ACC112 (cell line): Measurements from ENCODE around the gene WASHC2A.
A peak's percentile ranks its signal among the peaks of the same experiment; 100 is the strongest.
"Not testable (repeated sequence)": the region's sequence is repeated elsewhere in the genome, so short reads cannot be mapped to it uniquely, and the experiment has no call there.

Source experiments
- H2AFZ ChIP-seq: fragments of 200-600 bp; sonication (generic); one replicate; pipeline ENCODE4 v1.6.0; 2017; ENCODE audit warnings: antibody characterized with exemption, low read length; ENCODE audit not compliant: unreplicated experiment
- H3K27ac ChIP-seq: fragments of 200-600 bp; sonication (generic); 2 replicates; pipeline ENCODE4 v1.5.1; 2014; ENCODE audit warnings: low read depth, mild to moderate bottlenecking, antibody characterized with exemption, low read length, moderate library complexity
- H3K27me3 ChIP-seq: fragments of 200-600 bp; sonication (generic); 2 replicates; pipeline ENCODE4 v1.6.1; 2014; ENCODE audit warnings: mild to moderate bottlenecking, antibody characterized with exemption, low read length, moderate library complexity, mixed read lengths; ENCODE audit not compliant: insufficient read depth
- H3K36me3 ChIP-seq: fragments of 200-600 bp; sonication (generic); 2 replicates; pipeline ENCODE4 v1.6.1; 2016; ENCODE audit warnings: mild to moderate bottlenecking, antibody characterized with exemption, low read length, moderate library complexity, mixed read lengths; ENCODE audit not compliant: insufficient read depth
- H3K4me1 ChIP-seq: fragments of 200-600 bp; sonication (generic); one replicate; pipeline ENCODE4 v1.6.1; 2016; ENCODE audit warnings: low read length, mixed read lengths; ENCODE audit not compliant: insufficient read depth, unreplicated experiment, control insufficient read depth
- H3K4me3 ChIP-seq: fragments of 200-600 bp; sonication (generic); 2 replicates; pipeline ENCODE4 v1.5.1; 2014; ENCODE audit warnings: mild to moderate bottlenecking, low read depth, low read length
- H3K79me2 ChIP-seq: fragments of 200-600 bp; sonication (generic); one replicate; pipeline ENCODE4 v1.6.0; 2016; ENCODE audit warnings: low read length; ENCODE audit not compliant: control insufficient read depth, unreplicated experiment, insufficient read depth

The WASHC2A gene, protein sequence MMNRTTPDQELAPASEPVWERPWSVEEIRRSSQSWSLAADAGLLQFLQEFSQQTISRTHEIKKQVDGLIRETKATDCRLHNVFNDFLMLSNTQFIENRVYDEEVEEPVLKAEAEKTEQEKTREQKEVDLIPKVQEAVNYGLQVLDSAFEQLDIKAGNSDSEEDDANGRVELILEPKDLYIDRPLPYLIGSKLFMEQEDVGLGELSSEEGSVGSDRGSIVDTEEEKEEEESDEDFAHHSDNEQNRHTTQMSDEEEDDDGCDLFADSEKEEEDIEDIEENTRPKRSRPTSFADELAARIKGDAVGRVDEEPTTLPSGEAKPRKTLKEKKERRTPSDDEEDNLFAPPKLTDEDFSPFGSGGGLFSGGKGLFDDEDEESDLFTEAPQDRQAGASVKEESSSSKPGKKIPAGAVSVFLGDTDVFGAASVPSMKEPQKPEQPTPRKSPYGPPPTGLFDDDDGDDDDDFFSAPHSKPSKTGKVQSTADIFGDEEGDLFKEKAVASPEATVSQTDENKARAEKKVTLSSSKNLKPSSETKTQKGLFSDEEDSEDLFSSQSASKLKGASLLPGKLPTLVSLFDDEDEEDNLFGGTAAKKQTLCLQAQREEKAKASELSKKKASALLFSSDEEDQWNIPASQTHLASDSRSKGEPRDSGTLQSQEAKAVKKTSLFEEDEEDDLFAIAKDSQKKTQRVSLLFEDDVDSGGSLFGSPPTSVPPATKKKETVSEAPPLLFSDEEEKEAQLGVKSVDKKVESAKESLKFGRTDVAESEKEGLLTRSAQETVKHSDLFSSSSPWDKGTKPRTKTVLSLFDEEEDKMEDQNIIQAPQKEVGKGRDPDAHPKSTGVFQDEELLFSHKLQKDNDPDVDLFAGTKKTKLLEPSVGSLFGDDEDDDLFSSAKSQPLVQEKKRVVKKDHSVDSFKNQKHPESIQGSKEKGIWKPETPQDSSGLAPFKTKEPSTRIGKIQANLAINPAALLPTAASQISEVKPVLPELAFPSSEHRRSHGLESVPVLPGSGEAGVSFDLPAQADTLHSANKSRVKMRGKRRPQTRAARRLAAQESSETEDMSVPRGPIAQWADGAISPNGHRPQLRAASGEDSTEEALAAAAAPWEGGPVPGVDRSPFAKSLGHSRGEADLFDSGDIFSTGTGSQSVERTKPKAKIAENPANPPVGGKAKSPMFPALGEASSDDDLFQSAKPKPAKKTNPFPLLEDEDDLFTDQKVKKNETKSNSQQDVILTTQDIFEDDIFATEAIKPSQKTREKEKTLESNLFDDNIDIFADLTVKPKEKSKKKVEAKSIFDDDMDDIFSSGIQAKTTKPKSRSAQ (N-terminal part only)

DNA sequence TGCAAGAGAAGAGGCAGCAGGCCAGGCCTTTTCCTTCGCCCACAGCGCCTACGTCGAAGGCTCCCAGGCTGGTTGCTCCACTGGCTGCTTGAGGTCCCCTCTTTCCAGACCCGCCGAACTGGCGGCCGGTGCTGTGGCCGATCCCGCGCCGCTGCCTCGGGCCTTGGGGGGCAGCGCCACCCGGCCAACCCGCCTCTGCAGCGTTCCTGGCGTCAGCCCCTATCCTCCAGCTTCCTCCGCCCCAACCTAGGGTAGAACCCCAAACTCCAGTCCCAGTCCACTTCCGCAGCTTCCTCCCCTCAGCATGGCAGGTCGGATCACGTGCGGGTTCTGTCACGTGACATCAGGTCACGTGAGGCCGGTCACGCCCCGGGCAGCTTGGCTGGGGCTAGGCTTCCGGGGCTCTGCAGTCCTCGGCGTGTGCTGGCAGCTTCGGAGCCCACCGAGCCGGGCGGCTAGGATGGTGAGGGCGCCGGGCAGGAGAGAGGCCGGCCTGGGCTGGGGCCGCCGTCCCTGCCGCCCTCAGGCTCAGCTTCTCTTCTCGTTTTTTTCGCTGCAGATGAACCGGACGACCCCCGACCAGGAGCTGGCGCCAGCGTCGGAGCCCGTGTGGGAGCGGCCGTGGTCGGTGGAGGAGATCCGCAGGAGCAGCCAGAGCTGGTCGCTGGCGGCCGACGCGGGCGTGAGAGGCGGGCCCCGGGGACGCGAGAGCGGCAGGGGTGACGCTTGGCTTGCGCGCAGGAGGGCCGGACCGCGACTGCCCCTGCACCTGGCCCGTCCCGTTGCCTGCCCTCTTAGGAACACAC lies at the start of gene WASHC2A:
Gene WASHC2A (plus strand): TSS at position 409 of the 806 bp plus-strand sequence. CDS start 52 bp downstream, at position 461.
- H3K79me2 ChIP-seq, H3K36me3 ChIP-seq, H2AFZ ChIP-seq, H3K27me3 ChIP-seq, H3K4me1 ChIP-seq, H3K27ac ChIP-seq: not testable (repeated sequence)
- H3K4me3 ChIP-seq: peak within 1 kb of the TSS; percentile 74

DNA sequence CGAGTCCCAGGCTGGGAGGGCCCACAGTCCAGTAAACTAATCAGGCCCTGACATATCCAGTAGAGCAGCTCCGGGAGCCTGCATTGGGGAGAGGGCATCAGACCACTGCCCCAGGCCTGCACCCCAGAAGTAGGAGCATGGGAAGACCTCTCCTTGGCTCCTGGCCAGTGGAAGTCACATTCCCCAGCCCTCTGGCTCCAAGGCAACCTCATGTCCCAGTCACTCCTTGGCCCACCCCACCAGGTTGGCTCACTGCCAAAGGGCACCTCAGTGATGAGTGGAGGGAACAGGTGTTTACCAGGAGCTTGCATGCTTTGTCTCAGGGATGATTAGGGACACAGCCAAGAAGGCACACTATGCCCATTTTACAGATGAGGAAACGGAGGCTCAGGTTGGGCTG lies 48.5 kb upstream of the WASHC2A start:
- H3K36me3 ChIP-seq, H3K4me3 ChIP-seq, H3K79me2 ChIP-seq, H3K27ac ChIP-seq, H3K4me1 ChIP-seq, H3K27me3 ChIP-seq, H2AFZ ChIP-seq: not testable (repeated sequence)

- not testable (repeated sequence) for H3K27ac ChIP-seq, H3K4me1 ChIP-seq, H2AFZ ChIP-seq, H3K36me3 ChIP-seq, H3K79me2 ChIP-seq, H3K4me3 ChIP-seq
- peaks cover 11% of the 10 kb centered on the region for H3K27me3 ChIP-seq
Measured at GRCh38 chr10:50020451-50021024, 47.2 kb upstream of the WASHC2A start.

DNA sequence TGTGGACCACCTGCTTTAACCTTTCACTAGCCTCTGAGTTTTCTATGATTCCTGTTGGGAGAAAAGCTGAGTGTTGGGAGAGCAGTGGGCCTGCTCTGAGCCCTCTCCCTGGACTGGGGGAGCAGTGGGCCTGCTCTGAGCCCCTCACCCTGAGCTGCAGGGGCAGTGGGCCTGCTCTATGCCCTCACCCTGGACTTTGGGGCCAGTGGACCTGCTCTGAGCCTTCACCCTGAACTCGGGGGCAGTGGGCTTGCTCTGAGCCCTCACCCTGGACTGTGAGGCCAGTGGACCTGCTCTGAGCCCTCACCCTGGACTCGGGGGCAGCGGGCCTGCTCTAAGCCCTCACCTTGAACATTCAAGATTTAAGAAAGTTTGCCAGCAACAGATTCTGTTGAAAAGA lies 46.1 kb upstream of the WASHC2A start:
- no peaks in the 10 kb centered on the region for H3K79me2 ChIP-seq
- H3K4me3 ChIP-seq: no peak overlapping the region
- H3K27me3 ChIP-seq: peaks cover 16% of the 10 kb centered on the region
- no peak overlapping the region for H3K27ac ChIP-seq
- no peaks in the 10 kb centered on the region for H3K36me3 ChIP-seq
- no peaks in the 10 kb centered on the region for H3K4me1 ChIP-seq
- no peak overlapping the region for H2AFZ ChIP-seq

GRCh38 chr10:50024716-50025383 lies 42.9 kb upstream of the WASHC2A start:
- not testable (repeated sequence) for H3K36me3 ChIP-seq, H3K4me1 ChIP-seq, H3K79me2 ChIP-seq

DNA sequence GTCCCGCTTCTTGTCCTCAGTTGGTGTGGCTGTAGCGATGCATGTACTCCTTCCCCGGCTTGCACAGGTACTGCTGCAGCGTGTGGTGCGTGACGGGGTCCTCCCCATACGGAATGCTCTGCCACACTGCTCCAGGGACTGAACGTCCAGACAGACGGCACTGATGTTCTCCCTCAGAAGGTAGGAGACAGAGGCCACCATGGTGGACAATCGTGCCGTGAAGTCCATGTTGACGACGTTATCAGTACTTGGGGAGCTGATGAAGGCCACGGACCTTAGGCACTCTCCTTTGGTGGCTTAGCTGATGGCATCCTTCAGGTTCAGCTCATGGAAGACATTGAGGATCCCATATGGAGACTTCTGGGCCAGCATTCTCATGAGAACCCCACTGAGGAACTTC lies 42.1 kb upstream of the WASHC2A start:
- Histone ChIP-seq H3K4me1 (no peaks in the 10 kb centered on the region), H3K27me3 (peaks cover 16% of the 10 kb centered on the region), H3K4me3 (no peak overlapping the region), H3K27ac (no peak overlapping the region), H3K79me2 (no peaks in the 10 kb centered on the region), H2AFZ (no peak overlapping the region), H3K36me3 (no peaks in the 10 kb centered on the region)

More at GRCh38 chr10:50024716-50025383, 42.9 kb upstream of the WASHC2A start:
- not testable (repeated sequence) for H2AFZ ChIP-seq, H3K4me3 ChIP-seq, H3K27ac ChIP-seq
- H3K27me3 ChIP-seq: peaks cover 16% of the 10 kb centered on the region

DNA sequence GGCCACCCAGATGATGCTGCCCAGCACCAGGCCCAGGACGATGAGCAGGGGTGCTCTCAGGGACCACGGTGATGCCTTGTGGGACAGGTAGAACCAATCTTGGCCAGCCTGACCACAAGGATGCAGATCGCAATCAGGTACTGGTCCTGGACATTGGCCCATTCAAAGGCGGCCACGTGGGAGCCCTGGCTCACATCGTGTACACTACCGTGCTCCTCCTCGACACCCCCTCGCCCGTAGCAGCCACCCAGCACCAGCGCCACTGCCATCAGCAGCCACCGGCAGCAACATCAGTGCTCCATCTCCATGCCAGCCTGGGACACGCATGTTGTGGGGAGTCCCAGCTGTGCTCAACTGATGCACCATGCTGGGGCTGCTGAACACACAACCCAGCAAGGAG lies 40.6 kb upstream of the WASHC2A start:
- no peaks in the 10 kb centered on the region for H3K79me2 ChIP-seq
- no peak overlapping the region for H2AFZ ChIP-seq
- no peak overlapping the region for H3K4me3 ChIP-seq

DNA sequence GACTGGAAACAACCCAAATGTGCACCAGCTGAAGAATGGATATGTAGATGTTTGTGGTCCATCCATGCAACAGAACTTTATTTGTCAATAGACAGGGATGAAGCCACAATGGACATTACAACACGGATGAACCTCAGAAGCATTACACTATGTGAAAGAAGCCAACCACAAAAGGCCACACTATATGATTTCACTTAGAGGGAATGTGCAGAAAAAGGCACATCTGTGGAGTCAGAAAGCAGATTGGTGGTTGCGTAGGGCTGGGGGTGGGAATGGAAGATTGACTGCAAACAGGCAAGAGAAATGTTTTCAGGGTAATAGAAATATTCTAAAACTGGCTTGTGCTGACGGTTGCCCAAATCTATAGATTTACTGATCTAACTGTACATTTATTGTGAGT lies 34.3 kb upstream of the WASHC2A start:
- no peaks in the 10 kb centered on the region for H3K4me1 ChIP-seq

More for the DNA sequence above, 40.6 kb upstream of the WASHC2A start:
- Histone ChIP-seq H3K27ac (no peak overlapping the region), H3K4me1 (no peaks in the 10 kb centered on the region), H3K27me3 (peaks cover 16% of the 10 kb centered on the region), H3K36me3 (no peaks in the 10 kb centered on the region)

DNA sequence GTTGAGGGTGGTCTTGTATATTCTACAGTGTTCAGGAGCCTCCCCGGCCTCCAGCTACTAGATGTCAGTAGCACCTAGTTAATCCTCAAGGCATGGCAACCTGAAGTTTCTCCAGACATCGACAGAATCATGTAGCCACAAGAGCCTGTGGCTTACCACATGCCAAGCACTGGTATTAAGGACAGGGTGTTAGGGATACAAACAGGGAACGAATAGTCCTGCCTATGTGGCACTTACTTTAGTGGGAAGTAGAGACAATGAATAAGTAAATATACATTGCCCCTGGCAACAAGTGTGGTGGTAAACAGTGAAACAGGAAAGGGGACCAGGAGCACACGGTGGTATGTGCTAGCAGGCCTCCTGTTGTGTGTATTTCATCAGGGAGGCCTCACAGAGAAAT lies 32.4 kb upstream of the WASHC2A start:
- not testable (repeated sequence) for H3K4me1 ChIP-seq, H3K4me3 ChIP-seq, H3K27me3 ChIP-seq, H3K36me3 ChIP-seq, H3K27ac ChIP-seq, H3K79me2 ChIP-seq, H2AFZ ChIP-seq

More for the DNA sequence above, 34.3 kb upstream of the WASHC2A start:
- H3K27ac ChIP-seq: no peak overlapping the region
- no peaks in the 10 kb centered on the region for H3K79me2 ChIP-seq
- H2AFZ ChIP-seq: no peak overlapping the region
- H3K36me3 ChIP-seq: no peaks in the 10 kb centered on the region
- no peaks in the 10 kb centered on the region; the same call in 1 of the 2 replicates for H3K27me3 ChIP-seq
- no peak overlapping the region for H3K4me3 ChIP-seq
